Muscle layer of colon (tissue), 2 donors: ENCODE measurements around the gene PRRC1.
"Not testable (repeated sequence)": the region's sequence is repeated elsewhere in the genome, so short reads cannot be mapped to it uniquely, and the experiment has no call there.

Experiments used
- H3K27ac ChIP-seq: one replicate; pipeline ENCODE4 v1.7.0; 2013; ENCODE audit warnings: low read depth, mild to moderate bottlenecking, low read length, moderate library complexity
- H3K27me3 ChIP-seq, 2 donors: one replicate each; pipeline ENCODE4 v1.7.0; 2013; ENCODE audit warnings: low read length in 2 of 2, mild to moderate bottlenecking in 2 of 2; ENCODE audit not compliant: insufficient read depth in 2 of 2, control insufficient read depth in 1 of 2
- H3K36me3 ChIP-seq: one replicate; pipeline ENCODE4 v1.7.0; 2013; ENCODE audit warnings: mild to moderate bottlenecking, low read length; ENCODE audit not compliant: insufficient read depth
- H3K4me1 ChIP-seq: one replicate; pipeline ENCODE4 v1.7.0; 2013; ENCODE audit warnings: mild to moderate bottlenecking, low read length; ENCODE audit not compliant: insufficient read depth
- H3K4me3 ChIP-seq, 2 donors: one replicate each; pipeline ENCODE4 v1.7.0; 2013; ENCODE audit warnings: low read length in 2 of 2, low read depth in 1 of 2, mild to moderate bottlenecking in 1 of 2, moderate library complexity in 1 of 2
- H3K9ac ChIP-seq: one replicate; pipeline ENCODE4 v1.7.0; 2013; ENCODE audit warnings: low read length
- H3K9me3 ChIP-seq: one replicate; pipeline ENCODE4 v1.7.0; 2013; ENCODE audit warnings: mild to moderate bottlenecking, low read length
- donor health status: abdominal sarcoma.
- donor health status: Adenocarcinoma of cecum.

Gene PRRC1

DNA sequence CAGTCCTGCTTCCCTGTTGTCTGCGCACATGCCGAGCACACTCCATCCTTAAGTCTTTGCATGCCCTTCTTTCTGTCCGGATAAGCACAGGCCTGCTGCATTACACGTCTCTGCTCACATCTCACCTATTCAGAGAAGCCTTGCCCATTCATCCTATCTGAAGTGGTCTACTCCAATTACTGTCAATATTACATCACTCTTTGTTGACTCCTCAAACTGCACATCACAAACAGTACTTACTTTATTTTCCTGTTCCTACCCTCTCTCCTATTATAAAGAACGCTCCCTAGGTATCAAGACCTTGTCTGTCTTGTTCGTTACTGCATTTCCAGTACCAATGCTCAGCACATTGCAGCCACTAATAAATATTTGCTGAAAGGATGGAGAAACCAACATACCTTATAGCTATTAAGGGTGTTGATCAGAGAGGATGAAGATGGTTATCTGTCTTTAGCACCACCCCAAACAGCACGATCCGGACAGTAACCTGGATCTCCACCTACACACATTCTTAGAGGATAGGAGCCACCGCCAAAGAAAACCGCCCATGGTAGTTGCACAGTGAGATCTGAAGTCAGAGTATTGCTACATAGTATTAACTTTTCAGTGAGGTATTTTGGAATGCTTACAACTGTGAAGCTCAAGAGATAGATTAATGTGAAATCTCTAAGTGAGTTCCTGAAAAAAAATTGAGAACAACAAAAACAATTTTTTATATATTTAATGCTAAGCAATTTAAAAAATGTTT lies 1.6 kb upstream of the PRRC1 start:
- Histone ChIP-seq H3K9me3 (no peaks in the 10 kb centered on the region), H3K27ac (no peak overlapping the region), H3K9ac (no peak overlapping the region), H3K27me3 (no peaks in the 10 kb centered on the region), H3K4me3 (no peak overlapping the region), H3K36me3 (no peaks in the 10 kb centered on the region), H3K4me1 (peaks cover 26% of the 10 kb centered on the region)

DNA sequence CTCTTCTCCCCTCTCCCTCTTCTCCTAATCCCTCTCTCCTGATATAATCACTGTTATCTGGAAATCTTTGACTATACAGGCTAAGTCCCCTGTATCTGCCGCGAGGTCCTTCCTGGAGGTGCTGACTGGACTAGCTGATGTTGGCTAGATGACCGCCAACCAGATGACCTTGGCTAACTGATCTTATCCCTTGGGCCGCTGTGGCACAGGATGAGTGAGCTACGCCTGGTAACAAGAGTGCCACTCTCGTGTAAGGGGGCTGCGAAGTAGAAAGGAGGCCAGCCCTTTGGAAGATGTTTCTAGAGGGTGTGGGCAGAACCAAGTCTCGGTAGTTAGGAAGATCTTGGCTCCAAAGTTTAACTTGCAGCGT lies 345 bp upstream of the PRRC1 start:
- H3K36me3 ChIP-seq: no peaks in the 10 kb centered on the region
- no peaks in the 10 kb centered on the region for H3K27me3 ChIP-seq
- H3K9ac ChIP-seq: no peak overlapping the region
- H3K4me1 ChIP-seq: peaks cover 26% of the 10 kb centered on the region
- H3K27ac ChIP-seq: no peak overlapping the region
- peak overlapping the region; percentile 5 to 82 for H3K4me3 ChIP-seq
- no peaks in the 10 kb centered on the region for H3K9me3 ChIP-seq

DNA sequence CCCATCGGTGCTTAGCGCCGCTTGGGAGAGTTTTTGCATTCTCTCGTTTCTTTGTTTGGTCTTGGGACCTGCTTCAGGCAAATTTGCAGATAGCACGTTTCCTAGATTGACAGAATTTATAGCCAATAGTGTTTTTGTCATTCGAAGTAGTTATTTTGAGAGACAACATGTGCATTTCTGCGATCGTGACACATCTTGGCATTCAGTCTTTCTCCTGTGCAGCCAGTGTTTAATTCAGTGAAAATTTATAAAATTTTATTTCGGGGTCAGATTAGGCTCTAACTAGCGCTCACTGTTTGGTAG lies 830 bp downstream of the PRRC1 start:
- Histone ChIP-seq H3K4me1 (peaks cover 26% of the 10 kb centered on the region), H3K4me3 (peak overlapping the region; percentile 82 to 99), H3K36me3 (no peaks in the 10 kb centered on the region), H3K9me3 (no peaks in the 10 kb centered on the region), H3K27ac (peak overlapping the region; percentile 91), H3K9ac (peak overlapping the region; percentile 65), H3K27me3 (no peaks in the 10 kb centered on the region)

DNA sequence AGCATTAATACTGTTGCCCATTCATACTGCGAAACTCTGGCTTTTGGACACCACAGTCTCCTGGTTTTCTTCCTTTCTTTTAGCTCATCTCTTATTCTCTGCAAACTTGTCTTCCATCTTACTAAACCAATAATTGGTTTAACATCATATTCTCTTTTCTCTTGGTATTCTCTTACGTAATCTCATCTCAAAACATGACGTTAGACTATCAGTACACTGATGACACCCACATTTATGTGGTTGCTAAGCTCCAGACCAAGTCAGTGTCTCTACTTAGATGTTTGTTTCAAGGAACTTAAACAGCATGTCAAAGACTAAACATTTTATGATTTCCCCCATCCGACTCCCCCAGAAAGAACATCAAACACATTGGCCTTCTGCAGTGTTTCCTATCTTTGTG lies 2.1 kb downstream of the PRRC1 start:
- H3K27ac ChIP-seq: no peak overlapping the region
- H3K36me3 ChIP-seq: peaks cover 3% of the 10 kb centered on the region
- no peak overlapping the region for H3K9ac ChIP-seq
- no peaks in the 10 kb centered on the region for H3K9me3 ChIP-seq
- no peak overlapping the region for H3K4me3 ChIP-seq
- H3K27me3 ChIP-seq: no peaks in the 10 kb centered on the region
- peaks cover 26% of the 10 kb centered on the region for H3K4me1 ChIP-seq

DNA sequence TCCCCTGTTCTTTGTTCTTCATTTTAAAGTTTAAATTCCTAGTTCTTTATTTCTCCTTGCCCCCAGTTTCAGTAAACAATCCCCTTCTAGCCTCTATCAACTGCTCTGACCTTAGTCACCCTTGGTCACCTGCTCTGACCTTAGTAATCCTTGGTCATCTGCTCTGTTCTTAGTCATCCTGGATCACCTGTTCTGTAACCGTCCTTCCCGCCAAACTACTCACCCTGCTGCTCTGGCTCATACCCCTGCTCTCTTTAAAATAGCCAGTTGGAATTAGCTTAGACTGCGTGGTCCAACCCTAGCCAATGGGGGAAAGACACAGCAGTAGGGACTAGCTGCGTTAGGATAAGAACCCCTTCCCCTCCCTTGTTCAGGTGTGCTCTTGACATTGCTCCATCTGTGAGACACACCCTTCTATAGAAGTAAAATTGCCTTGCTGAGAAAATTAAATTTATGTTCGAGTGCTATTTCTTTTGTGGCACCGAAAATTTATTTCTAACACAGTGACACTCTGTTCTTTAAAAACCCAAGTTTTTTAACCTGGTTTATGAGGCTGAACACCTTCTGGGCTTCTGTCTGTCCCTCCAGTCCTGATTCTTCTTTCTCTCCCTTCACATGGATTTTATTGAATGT lies 3.8 kb downstream of the PRRC1 start:
- Histone ChIP-seq H3K36me3 (peaks cover 14% of the 10 kb centered on the region), H3K4me1 (peaks cover 26% of the 10 kb centered on the region), H3K9me3 (no peaks in the 10 kb centered on the region), H3K27me3 (no peaks in the 10 kb centered on the region), H3K27ac (no peak overlapping the region), H3K4me3 (no peak overlapping the region), H3K9ac (no peak overlapping the region)

DNA sequence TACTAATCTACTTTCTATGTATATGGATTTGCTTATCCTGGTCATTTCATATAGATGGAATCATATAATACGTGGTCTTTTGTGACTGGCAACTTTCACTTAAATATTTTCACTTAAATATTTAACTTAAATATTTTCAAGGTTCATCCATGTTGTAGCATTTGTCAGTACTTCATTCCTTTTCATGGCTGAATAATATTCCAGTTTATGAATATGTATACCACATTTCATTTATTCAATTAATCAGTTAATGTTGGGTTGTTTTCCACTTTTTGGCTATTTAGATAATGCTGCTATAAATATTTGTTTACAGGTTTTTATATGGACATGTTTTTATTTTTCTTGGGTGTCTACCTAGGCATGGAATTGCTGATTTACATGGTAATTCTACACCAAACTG lies 7.7 kb downstream of the PRRC1 start:
- no peaks in the 10 kb centered on the region for H3K9me3 ChIP-seq
- peaks cover 4% of the 10 kb centered on the region for H3K4me1 ChIP-seq
- no peak overlapping the region for H3K9ac ChIP-seq
- H3K27ac ChIP-seq: no peak overlapping the region
- peaks cover 32% of the 10 kb centered on the region for H3K36me3 ChIP-seq
- H3K27me3 ChIP-seq: no peaks in the 10 kb centered on the region
- no peak overlapping the region for H3K4me3 ChIP-seq

DNA sequence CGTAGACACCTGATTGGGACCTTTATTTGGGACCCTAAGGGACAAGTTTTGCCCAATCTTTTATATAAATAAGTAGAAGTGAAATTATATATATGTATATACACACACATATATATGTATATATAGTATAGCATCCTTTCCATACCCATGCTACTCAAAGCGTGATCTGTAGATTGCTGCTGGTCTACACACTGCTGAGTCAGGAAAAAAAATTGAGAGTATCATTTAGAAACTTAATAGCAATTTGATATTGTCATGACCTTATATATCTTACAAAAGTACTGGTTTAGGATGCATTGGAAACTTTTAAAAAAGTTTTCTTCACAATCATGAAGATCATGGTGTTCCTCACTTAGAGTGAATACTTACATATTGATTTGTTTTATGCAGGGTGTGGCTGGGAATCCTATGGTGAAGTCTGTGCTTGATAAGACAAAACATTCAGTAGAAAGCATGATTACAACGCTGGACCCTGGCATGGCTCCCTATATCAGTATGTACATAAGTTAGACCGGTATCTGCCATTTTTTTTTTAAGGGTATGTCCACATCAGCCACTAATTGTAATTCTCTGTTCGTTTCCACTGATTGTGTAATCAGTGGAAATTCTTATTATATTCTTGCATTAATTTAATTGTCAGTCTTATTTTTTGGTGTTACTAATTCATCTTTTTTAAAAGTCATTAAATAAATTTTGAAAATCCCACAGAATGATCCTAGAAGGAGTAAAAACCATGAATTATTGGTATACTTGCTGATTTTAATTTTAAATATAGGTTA lies 12.7 kb downstream of the PRRC1 start:
- Histone ChIP-seq H3K27me3 (no peaks in the 10 kb centered on the region), H3K4me1 (no peaks in the 10 kb centered on the region), H3K9me3 (no peaks in the 10 kb centered on the region), H3K36me3 (peaks cover 53% of the 10 kb centered on the region), H3K27ac (no peak overlapping the region), H3K9ac (no peak overlapping the region), H3K4me3 (no peak overlapping the region)

DNA sequence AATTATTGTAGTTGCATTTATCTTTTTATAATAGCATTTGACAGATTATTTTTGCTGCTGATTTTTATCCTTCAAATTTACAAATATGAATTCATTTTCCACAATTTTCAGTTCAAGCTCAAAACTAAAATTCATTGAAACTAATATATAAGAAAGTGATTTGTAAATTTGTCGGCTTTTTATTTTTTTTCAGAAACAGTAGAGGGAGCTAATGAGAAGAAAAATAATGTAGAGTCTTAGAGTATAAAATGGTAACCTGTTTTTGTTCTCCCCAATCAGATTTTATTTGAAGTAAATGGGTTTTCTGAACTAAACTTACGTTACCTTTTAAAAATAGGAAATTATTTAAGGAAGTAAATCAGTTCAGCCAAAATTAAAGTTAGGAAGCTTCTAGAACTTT lies 19.2 kb downstream of the PRRC1 start:
- no peaks in the 10 kb centered on the region for H3K4me1 ChIP-seq
- peaks cover 46% of the 10 kb centered on the region for H3K36me3 ChIP-seq
- no peaks in the 10 kb centered on the region for H3K27me3 ChIP-seq
- no peak overlapping the region for H3K27ac ChIP-seq
- H3K4me3 ChIP-seq: no peak overlapping the region
- no peak overlapping the region for H3K9ac ChIP-seq
- no peaks in the 10 kb centered on the region for H3K9me3 ChIP-seq

DNA sequence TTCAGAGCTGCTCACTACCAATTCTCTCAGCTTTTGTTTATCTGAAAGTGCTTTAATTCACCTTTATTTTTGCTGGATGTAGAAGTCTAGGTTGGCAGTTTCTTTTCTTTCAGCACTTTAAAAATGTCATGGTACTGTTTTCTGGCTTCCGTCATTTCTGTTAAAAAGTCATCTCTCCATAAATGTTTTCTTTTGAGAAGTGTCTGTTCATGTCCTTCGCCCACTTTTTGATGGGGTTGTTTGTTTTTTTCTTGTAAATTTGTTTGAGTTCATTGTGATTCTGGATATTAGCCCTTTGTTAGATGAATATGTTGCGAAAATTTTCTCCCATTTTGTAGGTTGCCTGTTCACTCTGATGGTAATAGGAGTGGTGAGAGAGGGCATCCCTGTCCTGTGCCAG lies 23.1 kb downstream of the PRRC1 start:
- not testable (repeated sequence) for H3K27ac ChIP-seq, H3K27me3 ChIP-seq, H3K4me3 ChIP-seq, H3K4me1 ChIP-seq, H3K9me3 ChIP-seq, H3K9ac ChIP-seq
- peaks cover 22% of the 10 kb centered on the region for H3K36me3 ChIP-seq

DNA sequence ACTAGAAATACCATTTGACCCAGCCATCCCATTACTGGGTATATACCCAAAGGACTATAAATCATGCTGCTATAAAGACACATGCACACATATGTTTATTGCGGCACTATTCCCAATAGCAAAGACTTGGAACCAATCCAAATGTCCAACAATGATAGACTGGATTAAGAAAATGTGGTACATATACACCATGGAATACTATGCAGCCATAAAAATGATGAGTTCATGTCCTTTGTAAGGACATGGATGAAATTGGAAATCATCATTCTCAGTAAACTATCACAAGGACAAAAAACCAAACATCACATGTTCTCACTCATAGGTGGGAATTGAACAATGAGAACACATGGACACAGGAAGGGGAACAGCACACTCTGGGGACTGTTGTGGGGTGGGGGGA lies 27.8 kb downstream of the PRRC1 start:
- not testable (repeated sequence) for H3K27ac ChIP-seq, H3K9ac ChIP-seq, H3K4me1 ChIP-seq, H3K27me3 ChIP-seq, H3K4me3 ChIP-seq, H3K9me3 ChIP-seq, H3K36me3 ChIP-seq

DNA sequence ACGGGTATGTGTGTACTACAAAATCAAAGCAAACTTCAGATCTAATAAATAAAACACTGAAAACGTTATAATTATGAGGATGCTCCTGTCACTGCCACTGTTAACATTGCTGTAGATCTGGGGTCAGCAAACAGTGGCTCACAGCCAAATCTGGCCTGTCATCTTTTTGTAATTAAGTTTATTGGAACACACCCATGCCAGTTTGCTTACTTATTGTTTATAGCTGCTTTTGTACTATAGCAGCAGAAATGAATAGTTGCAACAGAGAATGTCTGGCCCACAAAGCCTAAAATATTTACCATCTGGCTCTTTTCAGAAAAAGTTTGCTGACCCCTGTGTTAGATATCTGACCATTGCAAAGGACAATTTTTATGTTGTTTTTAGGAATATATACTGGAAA lies 32.1 kb downstream of the PRRC1 start:
- Histone ChIP-seq H3K9ac (no peak overlapping the region), H3K27me3 (no peaks in the 10 kb centered on the region), H3K9me3 (no peaks in the 10 kb centered on the region), H3K36me3 (peaks cover 11% of the 10 kb centered on the region), H3K4me1 (no peaks in the 10 kb centered on the region), H3K4me3 (no peak overlapping the region), H3K27ac (no peak overlapping the region)
